ENCODE results near the gene MRPL49. TPM values are rescaled to one million over a fixed set of nuclear protein-coding genes. Genes with fewer than 3 reads are reported as not detected.
A peak's percentile ranks its signal among the peaks of the same experiment; 100 is the strongest.
"Not testable (repeated sequence)": the region's sequence is repeated elsewhere in the genome, so short reads cannot be mapped to it uniquely, and the experiment has no call there.

Gene MRPL49
- polyA plus RNA-seq, 3 donors = 58.6 to 62.2 (median 59.5) TPM

GRCh38 chr11:65132238-65132987 lies 10.3 kb downstream of the MRPL49 start:
- DNase-seq (ENCODE audit: low read depth in 3 of 3, low spot score in 2 of 3) = no peak

DNA sequence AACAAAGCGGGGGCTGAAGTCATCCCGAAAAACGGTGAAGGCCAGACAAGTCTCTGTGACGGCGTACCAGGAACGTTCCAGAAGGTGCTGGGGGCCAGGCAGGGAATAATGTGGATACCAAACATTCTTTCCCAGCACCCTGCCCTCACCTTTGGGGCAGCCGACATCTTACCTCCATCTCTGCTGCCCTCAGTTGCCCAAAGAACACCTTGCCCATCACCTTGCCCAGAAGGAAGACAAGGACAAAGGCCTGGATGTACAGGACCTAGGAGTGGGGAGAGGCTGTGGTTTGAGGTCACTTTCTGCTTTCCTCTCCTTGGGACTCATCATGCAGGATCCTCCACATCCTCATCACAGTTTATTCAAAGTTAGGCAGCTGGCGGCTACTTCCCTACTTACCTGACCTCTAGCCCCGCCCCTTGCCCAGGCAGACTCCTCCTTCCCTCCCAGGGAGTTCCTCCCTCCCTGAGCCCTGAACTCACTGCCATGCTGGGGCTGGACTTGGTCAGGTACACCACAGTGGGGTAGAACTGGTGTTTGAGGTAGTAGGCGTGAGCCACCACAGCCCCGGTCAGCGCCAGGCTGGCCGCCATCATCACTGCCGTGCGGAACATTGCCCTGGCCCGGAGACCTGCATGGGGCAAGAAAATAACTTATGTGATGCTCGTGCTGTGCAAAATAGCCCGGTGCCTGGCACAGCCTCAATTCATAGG lies 11.0 kb downstream of the MRPL49 start:
- no peak for DNase-seq (ENCODE audit: low read depth in 3 of 3, low spot score in 2 of 3)

DNA sequence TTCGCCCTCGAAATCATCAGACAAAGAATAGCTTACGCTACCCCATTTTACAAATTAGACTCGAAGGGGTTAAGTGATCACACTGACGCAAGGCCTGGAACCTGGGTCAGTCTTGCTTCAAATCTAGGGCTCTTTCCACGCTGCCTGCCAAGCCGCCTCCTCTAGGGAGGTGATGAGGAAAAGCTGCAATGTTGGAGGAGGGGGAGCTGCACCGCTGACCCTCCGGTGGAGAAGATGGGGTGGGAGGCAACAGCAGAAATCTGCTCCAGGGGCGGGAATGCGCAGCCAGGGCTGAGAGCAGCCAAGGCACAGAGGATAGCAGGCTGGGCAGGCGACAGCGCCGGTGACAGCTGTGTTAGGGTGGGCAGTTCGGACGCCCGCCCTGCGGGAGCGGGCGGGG lies 11.6 kb downstream of the MRPL49 start:
- DNase-seq (ENCODE audit: low read depth in 3 of 3, low spot score in 2 of 3) = no peak

- peak in 2 of 3 donors; percentile 81 to 89 for DNase-seq (ENCODE audit: low read depth in 3 of 3, low spot score in 2 of 3)
Measured at GRCh38 chr11:65134240-65134951, 12.3 kb downstream of the MRPL49 start, which contains the start of gene SYVN1. TSS of gene SYVN1 (minus strand) at chr11:65134519. CDS start at chr11:65133601, 918 bp downstream.

DNA sequence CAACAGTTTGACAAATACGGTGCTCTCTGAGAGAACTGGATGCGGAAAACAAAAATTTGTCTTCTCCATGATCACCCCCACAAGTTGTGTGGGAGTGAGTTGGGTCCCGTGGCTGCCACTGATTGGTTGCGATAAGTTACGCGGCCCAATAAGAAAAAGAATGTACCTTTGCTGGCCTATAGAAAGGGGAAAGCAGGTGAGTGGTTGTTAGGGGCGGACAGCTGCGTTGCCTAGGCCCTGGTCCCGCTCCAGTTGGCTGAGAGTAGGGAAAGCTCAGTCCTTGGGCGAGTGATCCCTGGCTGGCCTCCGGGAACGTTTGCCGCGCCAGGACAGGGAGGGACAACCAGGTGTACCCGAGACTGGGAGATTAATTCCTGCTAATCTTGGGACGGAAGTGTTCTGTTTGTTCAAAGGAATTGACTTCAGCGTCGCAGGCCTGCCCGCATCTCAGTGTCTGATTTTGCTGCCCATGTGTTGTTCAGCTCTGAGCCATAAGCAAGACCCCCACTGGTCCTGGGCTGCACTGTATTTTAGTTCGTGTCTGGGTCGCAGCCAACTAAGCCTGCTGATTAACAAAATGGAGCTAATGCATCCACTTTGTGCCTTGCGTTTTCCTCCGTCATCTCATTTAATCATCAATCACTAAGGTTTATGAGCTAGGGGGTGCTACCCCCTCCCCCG lies 13.0 kb downstream of the MRPL49 start:
- DNase-seq (ENCODE audit: low read depth in 3 of 3, low spot score in 2 of 3) = peak; percentile 91 to 95 (median 92)

DNA sequence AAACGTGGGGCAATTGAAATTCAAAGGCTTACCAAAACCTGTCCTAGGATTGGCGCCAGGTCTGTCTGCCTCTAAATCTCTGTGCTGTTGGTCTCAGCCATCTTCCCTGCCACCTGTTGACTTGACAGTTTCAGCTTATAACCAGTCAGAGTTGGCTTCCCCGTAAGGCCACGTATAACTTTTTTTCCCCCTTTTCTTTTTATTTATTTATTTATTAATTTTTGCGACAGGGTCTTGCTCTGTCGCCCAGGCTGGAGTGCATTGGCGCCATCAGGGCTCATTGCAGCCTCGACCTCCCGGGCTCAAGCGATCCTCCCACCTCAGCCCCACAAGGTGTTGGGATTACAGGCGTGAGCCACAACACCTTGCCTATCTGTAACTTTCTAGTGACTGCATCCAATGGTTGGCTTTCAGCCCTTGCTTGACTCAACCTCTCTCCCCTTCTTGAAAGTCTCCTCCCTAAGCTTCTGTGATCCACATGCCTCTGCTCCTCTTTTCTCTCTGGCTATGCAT lies 13.6 kb downstream of the MRPL49 start:
- DNase-seq (ENCODE audit: low read depth in 3 of 3, low spot score in 2 of 3) = no peak

DNA sequence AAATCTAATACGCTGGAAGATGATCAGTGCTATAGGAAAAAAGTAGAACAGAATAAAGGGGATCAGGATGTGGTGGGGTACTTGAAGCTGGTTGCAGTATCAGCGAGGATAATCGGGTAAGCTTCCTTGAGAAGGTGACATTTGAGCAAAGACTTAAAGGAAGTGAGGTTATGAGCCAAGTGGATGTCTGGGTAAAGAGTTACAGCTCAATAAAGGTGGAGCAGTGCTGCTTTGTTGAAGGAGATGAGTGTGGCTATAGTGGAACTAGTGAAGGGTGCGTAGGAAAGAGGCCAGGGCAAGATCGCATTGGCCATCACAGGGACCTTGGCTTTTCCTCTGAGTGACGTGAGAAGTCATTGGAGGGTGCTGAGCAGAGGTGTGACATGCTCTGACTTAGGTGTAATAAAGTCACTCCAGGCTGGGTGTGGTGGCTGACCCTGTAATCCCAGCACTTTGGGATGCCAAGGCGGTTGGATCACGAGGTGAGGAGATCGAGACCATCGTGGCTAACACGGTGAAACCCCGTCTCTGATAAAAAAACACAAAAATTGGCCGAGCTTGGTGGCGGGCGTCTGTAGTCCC lies 14.5 kb downstream of the MRPL49 start:
- DNase-seq (ENCODE audit: low read depth in 3 of 3, low spot score in 2 of 3) = no peak

DNA sequence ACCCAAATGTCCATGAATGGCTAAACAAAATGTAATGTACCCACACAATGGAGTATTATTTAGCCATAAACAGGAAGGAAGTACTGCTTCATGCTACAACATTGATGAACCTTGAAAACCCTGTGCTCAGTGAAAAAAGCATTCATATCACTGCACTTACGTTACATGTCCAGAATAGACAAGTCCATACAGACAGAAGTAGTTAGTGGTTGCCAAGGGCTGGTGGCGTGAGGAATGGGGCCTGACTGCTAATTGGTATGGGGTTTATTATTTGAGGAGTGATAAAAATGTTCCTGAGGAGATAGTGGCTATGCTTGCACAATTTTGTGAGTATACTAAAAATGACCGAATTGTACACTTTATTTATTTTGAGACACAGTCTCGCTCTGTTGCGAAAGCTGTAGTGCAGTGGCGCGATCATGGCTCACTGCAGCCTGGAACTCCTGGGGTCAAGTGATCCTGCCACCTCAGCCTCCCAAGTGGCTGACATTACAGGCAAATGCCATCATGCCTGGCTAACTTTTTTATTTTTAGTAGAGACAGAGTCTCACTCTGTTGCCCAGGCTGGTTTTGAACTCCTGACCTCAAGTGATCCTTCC lies 19.9 kb downstream of the MRPL49 start:
- DNase-seq (ENCODE audit: low read depth in 3 of 3, low spot score in 2 of 3) = no peak

DNA sequence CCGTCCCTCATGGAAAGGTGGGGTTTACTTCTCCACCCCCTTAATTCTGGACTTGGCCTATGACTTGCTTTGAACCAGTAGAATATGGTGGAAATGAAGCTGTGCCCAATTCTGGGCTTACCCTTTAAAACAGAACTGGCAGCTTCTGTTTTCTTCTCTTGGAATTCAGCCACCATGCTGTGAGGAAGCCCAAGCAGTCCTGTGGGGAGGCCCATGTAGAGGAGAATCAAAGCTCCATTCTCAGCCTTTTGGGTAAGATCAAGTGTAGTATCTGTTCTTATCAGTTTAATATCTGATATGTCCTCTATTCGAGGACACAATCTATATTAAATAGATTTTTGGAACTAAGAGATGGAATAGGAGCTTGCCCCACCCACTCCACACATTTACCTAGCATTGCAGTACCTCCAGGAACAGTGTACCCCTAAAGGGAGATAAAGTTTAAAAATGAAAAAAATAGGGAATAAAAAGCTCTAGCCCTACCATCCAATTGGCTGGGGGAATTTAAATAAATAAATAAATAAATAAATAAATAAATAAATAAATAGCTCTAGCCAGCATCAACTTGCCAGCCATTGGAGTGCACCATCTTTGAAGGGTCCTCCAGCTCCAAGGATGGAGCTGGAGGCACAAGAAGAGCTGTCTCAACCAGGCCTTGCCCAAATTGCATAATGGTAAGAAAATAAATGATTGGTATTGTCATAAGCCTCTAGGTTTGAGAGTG lies 25.4 kb downstream of the MRPL49 start:
- DNase-seq (ENCODE audit: low read depth in 3 of 3, low spot score in 2 of 3) = no peak

GRCh38 chr11:65148657-65149056 lies 26.5 kb downstream of the MRPL49 start:
- no peak for DNase-seq (ENCODE audit: low read depth in 3 of 3, low spot score in 2 of 3)

DNA sequence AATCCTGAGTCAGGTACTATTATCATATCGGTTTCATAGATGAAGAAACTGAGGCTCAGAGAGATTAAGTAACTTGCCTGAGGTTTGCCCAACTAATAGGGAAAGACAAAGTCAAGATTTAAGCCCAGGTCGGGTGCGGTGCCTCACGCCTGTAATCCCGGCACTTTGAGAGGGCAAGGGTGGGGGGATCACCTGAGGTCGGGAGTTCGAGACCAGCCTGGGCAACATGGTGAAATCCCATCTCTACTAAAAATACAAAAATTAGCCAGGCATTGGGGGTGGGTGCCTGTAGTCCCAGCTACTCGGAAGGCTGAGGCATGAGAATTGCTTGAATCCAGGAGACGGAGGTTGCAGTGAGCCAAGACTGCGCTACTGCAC lies 28.0 kb downstream of the MRPL49 start:
- not testable (repeated sequence) for DNase-seq (ENCODE audit: low read depth in 3 of 3, low spot score in 2 of 3)

- no peak for DNase-seq (ENCODE audit: low read depth in 3 of 3, low spot score in 2 of 3)
Measured at GRCh38 chr11:65150509-65151299, 28.6 kb downstream of the MRPL49 start.

- DNase-seq (ENCODE audit: low read depth in 3 of 3, low spot score in 2 of 3) = no peak
Measured at GRCh38 chr11:65151331-65151899, 29.3 kb downstream of the MRPL49 start.

- no peak for DNase-seq (ENCODE audit: low read depth in 3 of 3, low spot score in 2 of 3)
Measured at GRCh38 chr11:65152122-65152521, 30.0 kb downstream of the MRPL49 start.

DNA sequence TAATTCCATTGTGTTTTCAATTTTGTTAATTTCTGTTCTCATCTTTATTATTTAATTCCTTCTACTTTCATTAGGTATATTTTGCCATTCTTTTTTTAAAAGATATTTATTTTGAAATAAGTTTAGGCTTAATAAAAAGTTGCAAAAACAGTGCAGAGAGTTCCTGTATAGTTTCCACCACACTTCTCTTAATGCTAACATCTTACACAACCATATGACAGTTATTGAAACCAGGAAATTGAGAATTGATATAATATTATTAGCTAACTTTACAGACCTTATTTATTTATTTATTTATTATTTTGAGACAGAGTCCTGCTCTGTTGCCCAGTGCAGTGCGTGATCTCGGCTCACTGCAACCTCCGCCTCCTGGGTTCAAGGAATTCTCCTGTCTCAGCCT lies 34.1 kb downstream of the MRPL49 start:
- no peak for DNase-seq (ENCODE audit: low read depth in 3 of 3, low spot score in 2 of 3)

GRCh38 chr11:65156926-65157325 lies 34.8 kb downstream of the MRPL49 start:
- no peak for DNase-seq (ENCODE audit: low read depth in 3 of 3, low spot score in 2 of 3)

DNA sequence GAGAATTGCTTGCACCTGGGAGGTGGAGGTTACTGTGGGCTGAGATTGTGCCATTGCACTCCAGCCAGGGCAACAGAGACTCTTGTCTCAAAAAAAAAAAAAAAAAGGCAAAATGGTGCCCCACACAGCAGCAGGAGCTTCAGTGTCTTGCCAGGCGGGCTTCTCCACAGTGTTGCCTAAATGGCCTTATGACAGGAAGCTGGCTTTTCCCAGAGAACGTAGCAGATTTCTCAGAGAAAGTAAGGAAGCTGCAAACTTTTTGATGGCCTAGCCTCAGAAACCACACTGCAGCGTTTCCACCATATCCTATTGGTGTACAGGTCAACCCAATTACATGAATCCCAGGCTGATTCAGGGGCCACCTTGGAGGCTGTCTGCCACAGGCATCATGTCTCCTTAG lies 35.2 kb downstream of the MRPL49 start:
- DNase-seq (ENCODE audit: low read depth in 3 of 3, low spot score in 2 of 3) = no peak

- DNase-seq (ENCODE audit: low read depth in 3 of 3, low spot score in 2 of 3) = no peak
Measured at GRCh38 chr11:65159012-65159411, 36.9 kb downstream of the MRPL49 start.
